ENCODE results near the gene NUAK1.

- TF ChIP-seq, protein P1, sequence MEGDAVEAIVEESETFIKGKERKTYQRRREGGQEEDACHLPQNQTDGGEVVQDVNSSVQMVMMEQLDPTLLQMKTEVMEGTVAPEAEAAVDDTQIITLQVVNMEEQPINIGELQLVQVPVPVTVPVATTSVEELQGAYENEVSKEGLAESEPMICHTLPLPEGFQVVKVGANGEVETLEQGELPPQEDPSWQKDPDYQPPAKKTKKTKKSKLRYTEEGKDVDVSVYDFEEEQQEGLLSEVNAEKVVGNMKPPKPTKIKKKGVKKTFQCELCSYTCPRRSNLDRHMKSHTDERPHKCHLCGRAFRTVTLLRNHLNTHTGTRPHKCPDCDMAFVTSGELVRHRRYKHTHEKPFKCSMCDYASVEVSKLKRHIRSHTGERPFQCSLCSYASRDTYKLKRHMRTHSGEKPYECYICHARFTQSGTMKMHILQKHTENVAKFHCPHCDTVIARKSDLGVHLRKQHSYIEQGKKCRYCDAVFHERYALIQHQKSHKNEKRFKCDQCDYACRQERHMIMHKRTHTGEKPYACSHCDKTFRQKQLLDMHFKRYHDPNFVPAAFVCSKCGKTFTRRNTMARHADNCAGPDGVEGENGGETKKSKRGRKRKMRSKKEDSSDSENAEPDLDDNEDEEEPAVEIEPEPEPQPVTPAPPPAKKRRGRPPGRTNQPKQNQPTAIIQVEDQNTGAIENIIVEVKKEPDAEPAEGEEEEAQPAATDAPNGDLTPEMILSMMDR (IDR thresholded peaks at IDR 0.05) = no peak
- TF ChIP-seq POLR2A (IDR thresholded peaks at IDR 0.05) (no peak), POLR2AphosphoS5 (IDR thresholded peaks at IDR 0.05) (no peak)
Measured at GRCh38 chr12:106141003-106141402, 2.2 kb upstream of the NUAK1 start.
